GM12878 (cell line): ENCODE data around the gene DACH1. TPM values are rescaled to one million over a fixed set of nuclear protein-coding genes. Genes with fewer than 3 reads are reported as not detected.

Source experiments
- ATAC-seq: fragments of 200-7000 bp; cut with Tn5 transposase; 3 replicates; pipeline ENCODE4 v1.9.1; 2020; ENCODE audit warnings: mild to moderate bottlenecking, moderate library complexity
- BruUV-seq: library from RNA; stranded (reverse); fragments of 400-500 nt; replicated peaks from 2 replicates; lab custom pipeline; 2021; lab: Mats Ljungman, UMichigan
- CTCF ChIA-PET: fragments of 300-600 bp; sonication (Branson Sonifier 250); formaldehyde crosslinking; extraction: SDS; loops from one replicate; lab custom pipeline; 2021; ENCODE audit warnings: inconsistent platforms; lab: Yijun Ruan, JAX
- POLR2A ChIA-PET: fragments of 350-600 bp; formaldehyde crosslinking; extraction: SDS; loops from one replicate; lab custom pipeline; 2021; ENCODE audit warnings: inconsistent platforms; lab: Charles Lee
- RAD21 ChIA-PET: fragments of 300-600 bp; sonication (Branson Sonifier 250); formaldehyde crosslinking; loops from one replicate; lab custom pipeline; 2023; ENCODE audit warnings: antibody characterized with exemption; ENCODE audit not compliant: unreplicated experiment; lab: Charles Lee
- SMC1A ChIA-PET: fragments of 300-600 bp; sonication (Branson Sonifier 250); formaldehyde crosslinking; loops from one replicate; lab custom pipeline; 2023; ENCODE audit not compliant: unreplicated experiment, uncharacterized antibody; lab: Charles Lee
- DNase-seq: peaks from one replicate; pipeline ENCODE4 v3.0.0-alpha.2; 2011; ENCODE audit warnings: low read depth, low spot score
- FAIRE-seq: peaks from 3 replicates; lab custom pipeline; 2011; peaks lifted over from hg19 to GRCh38; lab: Jason Lieb, UNC
- H2AFZ ChIP-seq: 2 replicates; pipeline ENCODE4 v1.6.0; 2011; ENCODE audit warnings: low read depth, low read length, control low read depth; ENCODE audit not compliant: control insufficient read depth
- H3K27ac ChIP-seq: 2 replicates; pipeline ENCODE4 v1.5.1; 2011; ENCODE audit warnings: control low read depth; ENCODE audit not compliant: control insufficient read depth, insufficient read depth
- H3K27me3 ChIP-seq, 2 experiments: replicated peaks in 1 of 2; 2 replicates each; pipeline versions ENCODE4 v1.6.0 to v1.6.1; 2011; ENCODE audit warnings: low read length in 1 of 2; ENCODE audit not compliant: control insufficient read depth in 2 of 2, insufficient read depth in 2 of 2
- H3K36me3 ChIP-seq, 2 experiments: 2 replicates each; pipeline ENCODE4 v1.5.1; 2011; ENCODE audit warnings: low read length in 1 of 2; ENCODE audit not compliant: control insufficient read depth in 2 of 2, insufficient read depth in 2 of 2
- H3K4me1 ChIP-seq: 2 replicates; pipeline ENCODE4 v1.6.1; 2011; ENCODE audit warnings: mild to moderate bottlenecking, low read length, moderate library complexity, mixed read lengths; ENCODE audit not compliant: control insufficient read depth, insufficient read depth
- H3K4me2 ChIP-seq: 2 replicates; pipeline ENCODE4 v1.6.0; 2011; ENCODE audit warnings: control low read depth; ENCODE audit not compliant: control insufficient read depth, insufficient read depth
- H3K4me3 ChIP-seq: fragments of 200-600 bp; sonication (generic); 2 replicates; pipeline ENCODE4 v1.5.1; 2016
- H3K79me2 ChIP-seq: 2 replicates; pipeline ENCODE4 v1.6.0; 2011; ENCODE audit warnings: low read length; ENCODE audit not compliant: control insufficient read depth, insufficient read depth
- H3K9ac ChIP-seq: 2 replicates; pipeline ENCODE4 v1.8.0; 2011; ENCODE audit warnings: low read length, control low read depth, mixed read lengths; ENCODE audit not compliant: control insufficient read depth, insufficient read depth
- H3K9me3 ChIP-seq: replicated peaks from 3 replicates; pipeline ENCODE4 v1.5.1; 2011; ENCODE audit warnings: mild to moderate bottlenecking, low read length; ENCODE audit not compliant: control insufficient read depth, insufficient read depth
- H4K20me1 ChIP-seq: 2 replicates; pipeline ENCODE4 v1.6.0; 2011; ENCODE audit not compliant: control insufficient read depth, insufficient read depth
- EP300 ChIP-seq, 2 experiments: fragments of 150-350 bp in 1 of 2; IDR thresholded peaks; 2 replicates each; pipeline ENCODE4 v1.6.1; 2011 to 2012; ENCODE audit warnings: low read depth in 2 of 2, low read length in 2 of 2, borderline replicate concordance in 1 of 2, improper control_type of control experiment in 1 of 2, inconsistent platforms in 1 of 2; ENCODE audit not compliant: control insufficient read depth in 1 of 2
- MEF2A ChIP-seq: IDR thresholded peaks from 2 replicates; pipeline ENCODE4 v1.6.1; 2011; ENCODE audit warnings: low read depth, mild to moderate bottlenecking, low read length, moderate library complexity; ENCODE audit not compliant: insufficient read depth
- PAX8 ChIP-seq: fragments of 450-650 bp; IDR thresholded peaks from 2 replicates; pipeline ENCODE4 v1.6.1; 2017; ENCODE audit warnings: mild to moderate bottlenecking, moderate library complexity
- PML ChIP-seq: IDR thresholded peaks from 2 replicates; pipeline ENCODE4 v1.6.1; 2012; ENCODE audit warnings: low read length, inconsistent platforms
- RAD21 ChIP-seq: IDR thresholded peaks from 2 replicates; pipeline ENCODE4 v1.6.1; 2011; ENCODE audit warnings: mild to moderate bottlenecking, low read depth, low read length, moderate library complexity; ENCODE audit not compliant: insufficient read depth
- SREBF1 ChIP-seq: IDR thresholded peaks from 2 replicates; pipeline ENCODE4 v1.6.1; 2012; ENCODE audit warnings: mild to moderate bottlenecking, low read length
- ZNF384 ChIP-seq: IDR thresholded peaks from 2 replicates; pipeline ENCODE4 v1.6.1; 2012; ENCODE audit warnings: low read depth, mild to moderate bottlenecking, low read length, improper control_type of control experiment, borderline replicate concordance
- WGBS: methylation state at CpG from one replicate; pipeline ENCODE4 v1.1.6; 2016; ENCODE audit warnings: low lambda C conversion rate; ENCODE audit not compliant: insufficient replicate concordance, insufficient coverage; ENCODE audit errors: missing lambda C conversion rate; 5-methylcytosine and 5-hydroxymethylcytosine counted together
- in situ Hi-C: fragments of 300-500 bp; cut with MboI; formaldehyde crosslinking; loops from 9 replicates; pipeline ENCODE4 v1.14.3; 2018; ENCODE audit warnings: mixed read lengths
- intact Hi-C: fragments of 100-400 bp; cut with micrococcal nuclease; formaldehyde crosslinking; loops from one replicate; pipeline ENCODE4 v1.14.2; 2022; ENCODE audit not compliant: unreplicated experiment
- polyA plus RNA-seq, 11 experiments: library from polyadenylated mRNA; depleted of rRNA in 4 of 11; unstranded in 6 of 11; stranded (reverse) in 5 of 11; fragments of >200 nt; fragmentation: Nextera tagmentation in 4 of 11; fragmentation: Illumina TruSeq in 1 of 11; extraction: Ambion mirVana in 4 of 11; extraction: Trizol in 1 of 11; gene quantifications; 1 replicate in 1 of 11; 2 replicates in 10 of 11; pipeline versions ENCODE4 v1.2.1 to v1.2.3, GENCODE V29; 2011 to 2016; ENCODE audit warnings: inconsistent platforms in 2 of 11, missing spikeins in 2 of 11, low read depth in 1 of 11
- total RNA-seq, 4 experiments: library from RNA; depleted of rRNA in 3 of 4; stranded (reverse); fragments of >200 nt in 3 of 4; fragmentation: Illumina TruSeq in 1 of 4; extraction: Trizol in 1 of 4; gene quantifications; 2 replicates each; pipeline versions ENCODE4 v1.2.1 to v1.2.3, GENCODE V29; 2013 to 2021
- TF ChIP-seq, protein P1 (sequence below): IDR thresholded peaks from 2 replicates; pipeline ENCODE4 v1.6.1; 2012; ENCODE audit warnings: mild to moderate bottlenecking, low read depth, low read length
- TF ChIP-seq, protein P2 (sequence below): IDR thresholded peaks from 2 replicates; pipeline ENCODE4 v1.6.1; 2012; ENCODE audit warnings: low read depth, low read length, improper control_type of control experiment
- TF ChIP-seq, protein P3 (sequence below): fragments of 450-650 bp; IDR thresholded peaks from 2 replicates; pipeline ENCODE4 v1.6.1; 2017; ENCODE audit warnings: borderline replicate concordance

DACH1 gene
- total and polyA plus RNA-seq, 10 of the 15 experiments (the other 5 are each of a cell fraction or from before 2014, with no cell fraction given): 0.05 TPM; not detected in 9

DNA sequence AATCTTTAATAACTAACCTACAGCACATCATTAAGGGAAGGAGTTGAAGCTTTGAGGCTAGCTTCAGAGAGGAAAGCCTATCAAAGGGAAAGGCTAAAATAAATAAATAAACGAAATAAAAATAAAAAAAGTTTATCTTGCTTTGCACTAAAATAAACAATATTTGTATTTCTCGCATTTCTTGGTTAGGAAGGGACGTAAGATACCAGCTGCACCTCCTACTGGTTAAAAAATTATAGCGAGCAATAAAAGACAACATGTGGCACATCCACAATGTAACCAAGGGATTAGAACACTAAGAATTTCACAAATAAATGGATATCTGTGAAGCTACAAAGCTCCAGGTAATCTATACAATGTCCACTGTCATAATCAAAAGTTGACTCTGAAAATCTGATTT is 194.5 kb downstream of the DACH1 start:
- DNase-seq: no peak
- Histone ChIP-seq H4K20me1 (no peaks in the 10 kb centered on the region), H3K9ac (no peak overlapping the region), H3K4me3 (no peak overlapping the region), H3K4me2 (no peak overlapping the region), H3K36me3 (no peaks in the 10 kb centered on the region), H3K79me2 (no peaks in the 10 kb centered on the region), H3K27ac (no peak overlapping the region), H3K4me1 (no peaks in the 10 kb centered on the region), H3K27me3 (no peaks in the 10 kb centered on the region), H3K9me3 (no peaks in the 10 kb centered on the region), H2AFZ (no peak overlapping the region)
- in situ Hi-C loops (no loop called here), intact Hi-C loops (no loop called here)
- ChIA-PET SMC1A (no interaction called here), RAD21 (no interaction called here), POLR2A (no interaction called here), CTCF (interaction anchor here (1.7 kb wide), 1 partner anchor 14 kb away, joined by 6 read pairs; no protein-coding TSS in a partner anchor)
- BruUV-seq: no TSS peak
- FAIRE-seq: no peak
- ATAC-seq: no peak
- WGBS: 41% methylated on average over 4 of the region's 4 CpGs
- TF ChIP-seq ZNF384 (no peak), RAD21 (no peak), PML (no peak), MEF2A (no peak), SREBF1 (no peak), EP300 (IDR thresholded peaks at IDR 0.05; ENCODE audit: borderline replicate concordance in 1 of 2, control insufficient read depth in 1 of 2, low read depth in 2 of 2, low read length in 2 of 2) (no peak), PAX8 (no peak)
- TF ChIP-seq, protein P1, sequence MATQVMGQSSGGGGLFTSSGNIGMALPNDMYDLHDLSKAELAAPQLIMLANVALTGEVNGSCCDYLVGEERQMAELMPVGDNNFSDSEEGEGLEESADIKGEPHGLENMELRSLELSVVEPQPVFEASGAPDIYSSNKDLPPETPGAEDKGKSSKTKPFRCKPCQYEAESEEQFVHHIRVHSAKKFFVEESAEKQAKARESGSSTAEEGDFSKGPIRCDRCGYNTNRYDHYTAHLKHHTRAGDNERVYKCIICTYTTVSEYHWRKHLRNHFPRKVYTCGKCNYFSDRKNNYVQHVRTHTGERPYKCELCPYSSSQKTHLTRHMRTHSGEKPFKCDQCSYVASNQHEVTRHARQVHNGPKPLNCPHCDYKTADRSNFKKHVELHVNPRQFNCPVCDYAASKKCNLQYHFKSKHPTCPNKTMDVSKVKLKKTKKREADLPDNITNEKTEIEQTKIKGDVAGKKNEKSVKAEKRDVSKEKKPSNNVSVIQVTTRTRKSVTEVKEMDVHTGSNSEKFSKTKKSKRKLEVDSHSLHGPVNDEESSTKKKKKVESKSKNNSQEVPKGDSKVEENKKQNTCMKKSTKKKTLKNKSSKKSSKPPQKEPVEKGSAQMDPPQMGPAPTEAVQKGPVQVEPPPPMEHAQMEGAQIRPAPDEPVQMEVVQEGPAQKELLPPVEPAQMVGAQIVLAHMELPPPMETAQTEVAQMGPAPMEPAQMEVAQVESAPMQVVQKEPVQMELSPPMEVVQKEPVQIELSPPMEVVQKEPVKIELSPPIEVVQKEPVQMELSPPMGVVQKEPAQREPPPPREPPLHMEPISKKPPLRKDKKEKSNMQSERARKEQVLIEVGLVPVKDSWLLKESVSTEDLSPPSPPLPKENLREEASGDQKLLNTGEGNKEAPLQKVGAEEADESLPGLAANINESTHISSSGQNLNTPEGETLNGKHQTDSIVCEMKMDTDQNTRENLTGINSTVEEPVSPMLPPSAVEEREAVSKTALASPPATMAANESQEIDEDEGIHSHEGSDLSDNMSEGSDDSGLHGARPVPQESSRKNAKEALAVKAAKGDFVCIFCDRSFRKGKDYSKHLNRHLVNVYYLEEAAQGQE: no peak
- TF ChIP-seq, protein P2, sequence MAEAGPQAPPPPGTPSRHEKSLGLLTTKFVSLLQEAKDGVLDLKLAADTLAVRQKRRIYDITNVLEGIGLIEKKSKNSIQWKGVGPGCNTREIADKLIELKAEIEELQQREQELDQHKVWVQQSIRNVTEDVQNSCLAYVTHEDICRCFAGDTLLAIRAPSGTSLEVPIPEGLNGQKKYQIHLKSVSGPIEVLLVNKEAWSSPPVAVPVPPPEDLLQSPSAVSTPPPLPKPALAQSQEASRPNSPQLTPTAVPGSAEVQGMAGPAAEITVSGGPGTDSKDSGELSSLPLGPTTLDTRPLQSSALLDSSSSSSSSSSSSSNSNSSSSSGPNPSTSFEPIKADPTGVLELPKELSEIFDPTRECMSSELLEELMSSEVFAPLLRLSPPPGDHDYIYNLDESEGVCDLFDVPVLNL: no peak
- TF ChIP-seq, protein P3, sequence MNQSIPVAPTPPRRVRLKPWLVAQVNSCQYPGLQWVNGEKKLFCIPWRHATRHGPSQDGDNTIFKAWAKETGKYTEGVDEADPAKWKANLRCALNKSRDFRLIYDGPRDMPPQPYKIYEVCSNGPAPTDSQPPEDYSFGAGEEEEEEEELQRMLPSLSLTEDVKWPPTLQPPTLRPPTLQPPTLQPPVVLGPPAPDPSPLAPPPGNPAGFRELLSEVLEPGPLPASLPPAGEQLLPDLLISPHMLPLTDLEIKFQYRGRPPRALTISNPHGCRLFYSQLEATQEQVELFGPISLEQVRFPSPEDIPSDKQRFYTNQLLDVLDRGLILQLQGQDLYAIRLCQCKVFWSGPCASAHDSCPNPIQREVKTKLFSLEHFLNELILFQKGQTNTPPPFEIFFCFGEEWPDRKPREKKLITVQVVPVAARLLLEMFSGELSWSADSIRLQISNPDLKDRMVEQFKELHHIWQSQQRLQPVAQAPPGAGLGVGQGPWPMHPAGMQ: no peak
